Measurements from ENCODE around the gene FUS. TPM values are rescaled to one million over a fixed set of nuclear protein-coding genes. Genes with fewer than 3 reads are reported as not detected.

The FUS gene
- total RNA-seq, 1 donor from 2014 or later, result 224 TPM

DNA sequence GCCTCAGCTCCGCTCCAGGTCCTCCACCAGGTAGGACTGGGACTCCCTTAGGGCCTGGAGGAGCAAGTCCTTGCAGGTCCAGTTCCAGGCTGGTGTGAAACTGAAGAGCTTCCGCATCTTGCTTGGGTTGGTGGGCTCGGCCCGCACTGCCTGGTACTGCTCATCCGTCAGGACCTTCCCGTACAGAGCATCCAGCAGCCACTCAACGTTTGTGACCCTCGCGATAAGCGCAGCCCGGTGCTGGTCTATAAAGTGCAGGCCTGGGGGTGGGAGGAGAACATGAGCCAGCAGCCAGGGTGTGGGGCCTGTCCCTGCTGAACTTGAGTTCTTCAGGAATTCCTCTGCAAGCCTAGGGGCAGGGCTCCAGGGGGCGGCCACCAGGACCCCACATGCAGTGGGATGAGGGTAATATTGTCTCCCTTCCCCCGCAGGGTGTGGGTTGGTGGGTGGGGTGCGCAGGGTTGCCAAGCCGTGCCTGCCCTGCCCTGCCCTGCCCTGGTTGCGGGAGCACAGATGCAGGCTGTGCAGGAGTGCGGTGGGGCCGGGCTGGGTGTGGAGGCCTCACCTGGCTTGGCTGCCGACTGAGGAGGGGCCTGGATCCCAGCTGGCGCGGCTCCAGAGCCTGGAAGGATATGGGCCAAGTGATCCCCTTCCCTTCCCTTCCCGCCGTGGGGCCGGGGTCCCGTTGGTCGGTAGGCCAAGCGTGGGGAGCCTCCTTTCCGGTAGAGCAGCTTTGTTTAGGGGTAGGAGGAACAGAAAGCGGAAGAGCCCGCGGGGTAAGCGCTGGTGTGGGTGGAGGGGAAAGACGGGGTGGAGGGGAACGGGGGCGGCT is 21.9 kb downstream of the FUS start:
- DNase-seq (ENCODE audit: low spot score), result peak; percentile 85

DNA sequence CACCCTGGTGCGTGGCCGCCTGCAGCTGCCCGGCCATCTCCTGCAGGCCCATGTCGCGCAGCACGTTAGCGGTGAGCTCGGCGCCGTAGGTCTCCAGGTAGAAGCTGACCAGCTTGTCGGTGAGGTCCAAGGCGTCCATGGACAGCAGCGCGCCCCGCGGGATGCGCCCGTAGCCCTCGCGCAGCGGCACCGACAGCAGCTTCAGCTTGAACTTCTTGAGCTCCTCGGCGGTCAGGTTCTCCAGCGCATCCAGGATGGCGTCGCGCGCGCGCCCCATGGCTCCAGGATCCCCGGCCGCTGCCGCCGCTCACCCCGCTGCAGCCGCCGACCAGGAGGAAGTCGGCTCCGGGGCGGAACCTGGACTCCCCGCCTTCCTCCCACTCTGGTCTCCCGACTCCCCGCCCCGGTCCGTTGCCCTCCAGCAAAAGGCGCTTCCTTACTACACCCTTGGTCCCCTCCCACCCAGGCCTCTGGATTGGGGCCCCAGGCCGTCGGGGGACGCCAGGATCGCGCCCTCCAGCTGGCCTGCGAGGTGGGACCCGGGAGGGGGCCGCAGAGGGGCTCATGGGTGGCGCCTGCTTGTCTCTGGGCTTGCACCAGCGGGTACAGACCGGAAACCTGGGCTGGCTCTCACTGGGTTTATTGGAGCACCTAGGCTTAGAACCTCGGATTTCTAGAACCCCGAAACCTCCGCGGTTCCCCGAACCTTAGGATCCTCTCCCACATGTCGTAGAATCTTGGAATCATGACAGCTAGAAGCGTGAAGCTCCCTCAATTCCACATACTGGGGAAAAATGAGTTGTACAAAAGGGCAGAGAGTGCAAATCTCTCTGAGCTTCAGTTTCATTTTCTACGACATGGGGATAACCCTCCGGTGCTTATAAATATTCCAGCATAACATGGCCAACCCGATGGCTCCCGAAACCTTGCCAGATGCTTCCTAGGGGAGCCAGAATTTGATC is 22.8 kb downstream of the FUS start, which contains the start of gene PYCARD:
TSS of gene PYCARD (minus strand) at position 347 of the 962 bp plus-strand sequence. CDS start at position 277, 70 bp downstream.
- DNase-seq (ENCODE audit: low spot score), result peak; percentile 92

DNA sequence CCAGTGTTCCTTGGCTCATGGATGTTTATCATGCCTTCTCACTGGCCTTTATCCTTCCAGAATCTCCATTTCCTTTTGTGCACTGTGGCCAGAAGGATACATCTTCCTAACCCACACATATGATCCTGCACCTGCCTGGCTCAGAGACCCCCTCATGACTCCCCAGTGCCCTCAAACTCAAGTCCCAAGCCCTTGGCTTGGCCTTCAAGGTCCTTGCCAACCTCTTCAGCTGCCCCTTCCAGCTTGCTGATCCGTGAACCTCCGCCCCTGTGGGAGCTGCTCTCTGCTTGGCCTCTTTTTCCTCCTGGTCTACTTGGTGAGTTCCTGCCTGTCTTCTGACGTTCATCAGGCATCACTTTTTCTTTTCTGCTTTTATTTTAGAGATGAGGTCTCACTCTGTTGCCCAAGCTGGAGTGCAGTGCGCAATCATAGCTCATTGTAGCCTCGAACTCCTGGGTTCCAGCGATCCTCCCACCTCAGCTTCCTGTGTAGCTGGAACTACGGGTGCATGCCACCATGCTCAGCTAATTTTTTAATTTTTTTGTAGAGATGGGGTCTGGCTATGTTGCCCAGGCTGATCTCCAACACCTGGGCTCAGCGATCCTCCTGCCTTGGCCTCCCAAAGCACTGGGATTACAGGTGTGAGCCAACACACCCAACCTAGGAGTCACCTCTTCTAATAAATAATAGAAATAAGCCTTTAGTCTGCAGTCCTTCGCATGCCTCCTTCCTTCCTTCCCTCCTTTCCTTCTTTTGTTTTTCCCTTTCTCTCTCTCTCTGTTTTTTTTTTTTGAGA is 25.1 kb downstream of the FUS start:
- no peak for DNase-seq (ENCODE audit: low spot score)

DNA sequence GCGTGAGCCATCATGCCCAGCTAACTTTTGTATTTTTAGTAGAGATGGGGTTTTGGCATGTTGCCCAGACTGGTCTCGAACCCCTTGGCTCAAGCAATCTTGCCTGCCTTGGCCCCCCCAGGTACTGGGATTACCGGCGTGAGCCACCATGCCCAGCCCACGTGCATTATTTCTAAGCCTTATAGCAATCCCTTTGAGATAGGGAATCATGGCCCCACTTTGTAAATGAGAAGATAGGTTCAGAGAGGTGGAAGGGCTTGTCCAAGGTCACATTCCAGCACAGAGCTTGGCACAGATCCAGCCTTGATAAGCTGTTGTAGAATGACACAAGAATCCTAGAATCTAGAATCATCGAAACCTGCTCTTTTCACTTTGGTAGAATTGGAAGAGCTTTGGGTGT is 26.8 kb downstream of the FUS start:
- DNase-seq (ENCODE audit: low spot score), result no peak

DNA sequence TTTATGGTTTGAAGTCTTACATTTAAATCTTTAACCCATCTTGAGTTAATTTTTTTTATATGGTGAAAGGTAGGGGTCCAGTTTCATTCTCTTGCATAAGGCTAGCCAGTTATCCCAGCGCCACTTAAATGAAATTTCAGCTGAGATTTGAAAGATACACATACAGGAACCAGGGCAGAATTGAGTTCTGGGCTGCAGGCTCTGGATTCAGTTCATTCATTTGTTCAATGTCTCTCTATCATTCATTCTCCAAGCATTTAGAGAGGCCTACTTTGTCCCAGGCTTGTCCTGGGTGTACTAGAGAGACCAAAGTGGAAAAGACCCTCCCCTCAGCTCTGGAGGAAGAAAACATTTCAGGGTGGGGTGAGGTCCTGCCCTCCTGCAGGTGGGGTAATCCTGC is 33.4 kb downstream of the FUS start:
- DNase-seq (ENCODE audit: low spot score), result no peak

DNA sequence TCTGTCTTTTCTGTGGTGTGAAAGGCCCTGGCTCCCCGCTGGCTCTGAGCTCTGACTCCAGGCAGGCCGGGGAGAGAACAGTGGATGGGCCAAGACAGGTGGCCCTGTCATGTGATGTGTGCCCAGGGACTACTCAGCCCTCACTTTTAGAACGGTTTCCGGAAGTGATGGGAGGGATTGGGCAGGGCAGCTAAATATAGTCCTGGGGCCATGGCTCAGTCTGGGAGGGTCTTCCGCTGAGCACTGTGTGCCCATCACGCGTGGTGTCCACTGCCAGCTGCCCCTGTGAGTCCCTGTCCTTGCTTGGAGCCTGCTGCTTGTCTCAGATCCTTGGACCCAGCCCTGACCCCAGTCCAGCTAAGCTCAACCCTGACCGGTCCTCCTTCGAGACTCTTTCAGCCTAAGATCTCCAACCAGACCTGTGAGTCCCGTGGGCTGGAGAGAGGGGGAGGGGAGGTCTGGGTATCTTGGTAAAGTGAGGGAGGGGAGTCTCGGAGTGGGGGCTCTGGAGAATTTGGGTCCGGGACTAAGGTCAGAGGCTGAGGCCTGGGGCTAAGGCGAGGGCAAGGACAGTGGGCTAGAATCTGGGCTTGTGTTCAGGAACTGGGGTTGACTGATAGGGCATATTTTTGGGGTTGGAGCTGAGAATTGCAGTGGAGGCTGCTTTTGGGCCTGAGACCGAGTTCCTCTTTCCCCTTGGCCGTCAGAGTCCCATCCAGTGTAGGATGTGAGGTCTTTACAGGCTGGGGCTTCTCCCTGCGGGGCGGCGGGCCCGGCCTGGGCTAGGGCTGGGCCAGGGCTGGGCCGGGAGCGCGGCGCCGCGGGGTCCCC is 34.2 kb downstream of the FUS start, which contains the start of gene TRIM72:
TSS of gene TRIM72 (plus strand) at position 243 of the 831 bp plus-strand sequence. CDS start 620 bp downstream, outside the sequence.
- DNase-seq (ENCODE audit: low spot score), result no peak

DNA sequence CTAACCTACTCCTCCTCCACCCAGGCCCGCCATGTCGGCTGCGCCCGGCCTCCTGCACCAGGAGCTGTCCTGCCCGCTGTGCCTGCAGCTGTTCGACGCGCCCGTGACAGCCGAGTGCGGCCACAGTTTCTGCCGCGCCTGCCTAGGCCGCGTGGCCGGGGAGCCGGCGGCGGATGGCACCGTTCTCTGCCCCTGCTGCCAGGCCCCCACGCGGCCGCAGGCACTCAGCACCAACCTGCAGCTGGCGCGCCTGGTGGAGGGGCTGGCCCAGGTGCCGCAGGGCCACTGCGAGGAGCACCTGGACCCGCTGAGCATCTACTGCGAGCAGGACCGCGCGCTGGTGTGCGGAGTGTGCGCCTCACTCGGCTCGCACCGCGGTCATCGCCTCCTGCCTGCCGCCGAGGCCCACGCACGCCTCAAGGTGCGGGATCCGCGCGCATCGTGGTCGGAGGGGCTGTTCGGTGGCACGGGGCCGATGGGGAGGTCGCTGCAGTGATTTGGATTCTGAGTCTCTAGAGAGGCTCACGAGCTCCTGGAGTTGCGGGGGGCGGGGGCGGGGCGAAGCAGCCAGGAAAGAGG is 34.9 kb downstream of the FUS start:
- no peak for DNase-seq (ENCODE audit: low spot score)

DNA sequence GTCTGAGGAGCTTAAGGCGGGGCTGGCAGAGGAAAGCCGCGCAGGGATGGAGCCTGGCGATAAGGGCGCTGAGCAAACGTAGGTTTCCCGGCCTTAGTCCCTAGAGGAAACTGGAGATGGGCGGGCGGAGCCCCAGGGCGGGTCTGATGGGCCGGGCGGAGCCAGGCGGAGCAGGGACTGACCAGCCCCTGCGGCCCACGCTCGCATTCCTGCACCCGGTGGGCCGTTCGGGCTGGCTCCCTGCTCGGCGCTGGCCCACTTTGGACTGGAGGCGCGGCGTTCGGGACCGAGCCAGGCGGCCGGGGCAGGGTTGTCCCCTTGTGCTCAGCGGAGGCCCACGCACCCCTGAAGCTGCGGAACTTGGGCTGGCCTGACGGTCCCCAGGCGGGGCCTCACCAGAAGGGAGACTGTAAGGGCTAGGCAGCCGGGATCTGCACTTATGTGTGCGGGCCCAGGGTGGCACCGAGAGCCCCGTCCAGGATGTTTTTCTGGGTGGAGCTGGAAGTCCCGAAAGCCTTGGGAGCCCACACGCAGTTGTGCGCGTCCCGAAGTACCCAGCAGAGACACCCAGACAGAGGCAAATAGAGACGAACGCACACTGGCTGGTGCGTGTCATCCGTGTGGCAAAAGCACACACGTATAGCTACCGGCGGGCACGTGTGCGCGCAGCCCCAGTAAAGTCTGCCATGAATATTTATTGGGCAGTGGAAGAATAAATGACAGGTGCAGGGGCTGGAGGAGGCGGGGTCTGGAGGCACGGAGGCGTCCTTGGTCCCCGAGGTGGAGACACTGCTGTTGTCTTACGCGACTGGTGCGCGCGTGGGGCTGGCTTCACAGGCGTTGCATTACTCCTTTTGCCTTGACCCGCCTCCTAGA is 35.6 kb downstream of the FUS start:
- no peak for DNase-seq (ENCODE audit: low spot score)

DNA sequence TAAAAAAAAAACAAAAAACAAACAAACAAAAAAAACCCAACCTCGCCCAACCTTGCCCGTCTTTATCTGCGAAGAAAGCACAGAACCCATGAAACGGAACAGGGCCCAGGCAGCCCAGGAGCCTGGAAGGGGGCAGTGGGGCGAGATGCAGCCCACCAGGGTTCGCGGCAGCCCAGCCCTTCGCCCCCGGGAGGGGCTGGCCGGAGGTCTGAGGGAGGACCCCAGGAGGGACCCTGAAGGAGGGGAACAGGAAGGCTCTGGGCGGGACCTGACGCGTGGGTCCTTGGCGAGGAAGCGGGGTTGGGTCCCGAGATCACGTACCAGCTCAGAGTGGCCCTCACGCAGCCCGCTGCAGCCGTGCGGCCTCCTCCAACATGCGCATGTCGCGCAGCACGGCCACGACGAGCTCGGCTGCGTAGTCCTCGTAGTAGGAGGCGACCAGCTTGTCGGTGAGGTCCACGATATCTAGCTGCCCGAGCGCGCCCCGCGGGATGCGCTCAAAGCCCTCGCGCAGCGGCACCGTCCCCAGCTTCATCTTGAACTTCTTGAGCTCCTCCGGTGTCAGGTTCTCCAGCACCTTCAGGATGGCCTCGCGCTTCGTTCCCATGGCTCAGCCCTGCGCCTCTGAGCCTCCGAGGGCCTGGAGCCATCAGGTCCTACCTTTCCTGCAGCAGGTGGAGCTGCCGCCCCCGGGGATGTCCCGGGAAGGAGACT is 36.6 kb downstream of the FUS start, which contains the start of gene PYDC1:
TSS of gene PYDC1 (minus strand) at position 714 of the 714 bp plus-strand sequence. CDS start at position 607, 107 bp downstream.
- no peak for DNase-seq (ENCODE audit: low spot score)

DNA sequence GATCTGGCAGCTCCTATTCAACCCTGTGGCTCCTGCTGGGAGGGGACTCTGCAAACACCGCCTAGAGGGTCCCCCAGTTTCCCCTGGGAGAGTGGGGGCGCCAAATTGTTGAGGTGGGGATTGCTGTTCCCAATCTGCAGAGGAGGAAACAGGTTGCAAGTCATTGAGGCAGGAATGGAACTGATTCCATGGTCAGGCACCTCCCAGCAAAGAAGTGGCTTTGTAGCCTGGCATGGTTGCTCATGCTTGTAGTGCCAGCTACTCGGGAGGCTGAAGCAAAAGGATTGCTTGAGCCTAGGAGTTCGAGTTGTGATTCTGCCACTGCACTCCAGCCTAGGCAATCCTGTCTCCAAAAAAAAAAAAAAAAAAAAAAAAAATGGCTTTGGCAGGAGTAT is 37.2 kb downstream of the FUS start:
- no peak for DNase-seq (ENCODE audit: low spot score)

DNA sequence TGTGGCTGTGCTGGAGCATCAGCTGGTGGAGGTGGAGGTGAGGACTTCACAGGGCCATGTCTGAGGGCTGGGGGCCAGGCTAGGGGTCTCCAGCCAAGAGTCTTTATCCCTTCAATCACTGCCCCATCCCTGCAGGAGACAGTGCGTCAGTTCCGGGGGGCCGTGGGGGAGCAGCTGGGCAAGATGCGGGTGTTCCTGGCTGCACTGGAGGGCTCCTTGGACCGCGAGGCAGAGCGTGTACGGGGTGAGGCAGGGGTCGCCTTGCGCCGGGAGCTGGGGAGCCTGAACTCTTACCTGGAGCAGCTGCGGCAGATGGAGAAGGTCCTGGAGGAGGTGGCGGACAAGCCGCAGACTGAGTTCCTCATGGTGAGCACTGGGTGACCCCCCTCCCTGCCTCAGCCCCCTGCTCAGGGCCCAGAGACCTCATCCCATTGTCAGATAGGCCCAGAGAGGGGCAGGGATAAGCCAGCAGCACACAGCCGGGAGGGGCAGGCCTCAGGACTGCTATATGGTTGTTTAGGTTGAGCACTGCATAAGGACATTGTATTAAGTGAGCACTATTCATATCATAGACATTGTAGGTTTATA is 39.3 kb downstream of the FUS start:
- no peak for DNase-seq (ENCODE audit: low spot score)

DNA sequence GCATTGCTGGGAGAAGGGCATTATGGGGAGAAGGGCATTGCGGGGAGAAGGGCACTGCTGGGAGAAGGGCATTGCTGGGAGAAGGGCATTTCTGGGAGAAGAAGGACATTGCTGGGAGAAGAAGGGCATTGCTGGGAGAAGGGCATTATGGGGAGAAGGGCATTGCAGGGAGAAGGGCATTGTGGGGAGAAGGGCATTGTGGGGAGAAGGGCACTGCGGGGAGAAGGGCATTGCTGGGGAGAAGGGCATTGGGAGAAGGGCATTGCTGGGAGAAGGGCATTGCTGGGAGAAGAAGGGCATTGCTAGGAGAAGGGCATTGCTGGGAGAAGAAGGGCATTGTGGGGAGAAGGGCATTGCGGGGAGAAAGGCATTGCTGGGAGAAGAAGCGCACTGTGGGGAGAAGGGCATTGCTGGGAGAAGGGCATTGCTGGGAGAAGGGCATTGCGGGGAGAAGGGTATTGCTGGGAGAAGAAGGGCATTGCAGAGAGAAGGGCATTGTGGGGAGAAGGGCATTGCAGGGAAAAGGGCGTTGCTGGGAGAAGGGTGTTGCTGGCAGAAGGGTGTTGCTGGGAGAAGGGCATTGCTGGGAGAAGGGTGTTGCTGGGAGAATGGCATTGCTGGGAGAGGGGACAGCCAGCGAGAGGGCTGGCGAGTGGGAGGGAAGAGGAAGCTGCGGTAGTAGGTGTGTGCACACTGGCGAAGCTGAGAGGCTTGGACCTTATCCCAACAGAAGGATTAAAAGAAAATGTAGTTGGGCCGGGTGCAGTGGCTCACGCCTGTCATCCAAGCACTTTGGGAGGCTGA is 41.6 kb downstream of the FUS start:
- no peak for DNase-seq (ENCODE audit: low spot score)

DNA sequence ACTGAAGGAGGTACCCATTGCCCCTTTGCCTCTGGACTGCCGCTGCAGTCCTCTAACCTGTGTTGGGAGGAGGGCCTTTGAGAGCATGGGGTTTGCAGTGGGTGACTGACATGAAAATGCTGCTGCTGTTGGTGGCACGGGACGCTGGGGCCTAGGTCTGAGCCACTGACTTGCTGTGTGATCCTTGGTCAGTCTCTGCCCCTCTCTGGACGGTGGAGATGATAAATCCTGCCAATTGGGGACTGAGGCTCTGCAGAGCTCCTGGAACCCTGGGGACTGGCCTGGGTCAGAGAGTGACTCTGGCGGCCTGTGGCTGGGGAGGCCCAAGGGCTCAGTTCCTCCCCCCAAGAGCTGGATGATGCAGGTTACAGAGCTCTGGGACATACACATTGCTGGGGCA is 43.1 kb downstream of the FUS start:
- DNase-seq (ENCODE audit: low spot score), result no peak

DNA sequence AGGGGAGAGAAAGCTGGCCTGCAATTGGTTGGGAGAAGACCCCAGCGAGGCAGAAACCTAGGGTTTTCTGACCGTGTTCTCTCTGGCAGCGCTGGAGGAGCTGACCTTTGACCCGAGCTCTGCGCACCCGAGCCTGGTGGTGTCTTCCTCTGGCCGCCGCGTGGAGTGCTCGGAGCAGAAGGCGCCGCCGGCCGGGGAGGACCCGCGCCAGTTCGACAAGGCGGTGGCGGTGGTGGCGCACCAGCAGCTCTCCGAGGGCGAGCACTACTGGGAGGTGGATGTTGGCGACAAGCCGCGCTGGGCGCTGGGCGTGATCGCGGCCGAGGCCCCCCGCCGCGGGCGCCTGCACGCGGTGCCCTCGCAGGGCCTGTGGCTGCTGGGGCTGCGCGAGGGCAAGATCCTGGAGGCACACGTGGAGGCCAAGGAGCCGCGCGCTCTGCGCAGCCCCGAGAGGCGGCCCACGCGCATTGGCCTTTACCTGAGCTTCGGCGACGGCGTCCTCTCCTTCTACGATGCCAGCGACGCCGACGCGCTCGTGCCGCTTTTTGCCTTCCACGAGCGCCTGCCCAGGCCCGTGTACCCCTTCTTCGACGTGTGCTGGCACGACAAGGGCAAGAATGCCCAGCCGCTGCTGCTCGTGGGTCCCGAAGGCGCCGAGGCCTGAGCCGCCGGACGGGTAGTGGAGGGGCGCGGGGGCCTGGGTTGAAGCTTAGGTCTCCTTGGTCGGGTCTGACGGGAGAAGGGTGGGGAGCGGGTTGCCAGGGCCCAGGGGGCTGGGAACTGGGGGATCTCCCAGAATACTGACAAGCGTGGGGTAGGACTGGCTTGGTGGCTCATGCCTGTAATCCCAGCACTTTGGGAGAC is 44.4 kb downstream of the FUS start:
- DNase-seq (ENCODE audit: low spot score), result no peak

DNA sequence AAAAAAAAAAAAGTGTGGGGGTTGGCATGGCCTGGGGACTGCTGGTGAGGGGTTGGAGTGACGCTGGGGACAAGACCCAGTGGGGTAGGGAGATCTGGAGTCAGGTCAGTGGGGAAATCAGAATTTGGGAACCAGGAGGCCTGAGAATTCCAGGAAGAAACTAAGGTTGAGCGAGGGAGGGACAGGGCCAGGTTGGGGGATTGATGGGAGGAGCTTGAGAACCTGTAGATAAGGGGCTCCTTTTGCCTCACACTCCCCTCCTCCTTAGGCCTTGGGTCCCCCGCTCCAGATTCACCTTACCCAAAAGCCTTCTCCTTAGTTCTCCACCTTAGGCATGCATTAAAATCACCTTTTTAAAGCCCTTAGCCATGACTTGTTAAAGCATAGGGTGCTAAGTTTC is 45.3 kb downstream of the FUS start:
- no peak for DNase-seq (ENCODE audit: low spot score)

DNA sequence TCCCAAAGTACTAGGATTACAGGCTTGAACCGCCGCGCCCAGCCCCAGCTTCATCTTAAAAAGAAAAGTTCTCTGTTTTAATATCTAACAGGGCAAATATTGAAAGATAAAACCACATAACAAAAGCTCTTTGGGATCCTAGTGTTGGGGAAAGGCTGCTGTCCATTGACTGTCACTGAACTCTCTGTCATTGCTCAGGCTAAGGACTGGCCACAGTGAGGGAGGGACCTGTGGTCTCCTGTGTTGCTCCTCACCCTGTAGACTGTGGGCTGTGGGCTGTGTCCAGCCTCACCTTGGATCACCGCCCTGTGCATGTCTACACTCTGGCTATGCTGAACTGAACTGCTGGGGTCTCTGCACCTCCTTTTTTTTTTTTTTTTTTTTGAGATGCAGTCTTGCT is 48.3 kb downstream of the FUS start:
- no peak for DNase-seq (ENCODE audit: low spot score)

Data from mesenteric fat pad (tissue), 1 donor.